T-helper 2 cell treated with Interferon-gamma antibody and Interleukin-4, amounts not matched to agents 5 μg/mL and 100 μg/mL, for 36 hours (primary cell): Measurements from ENCODE around the gene USP3.
A peak's percentile ranks its signal among the peaks of the same experiment; 100 is the strongest.

ENCODE experiments used
- DNase-seq: peaks from one replicate; pipeline ENCODE4 v3.0.0; 2021; ENCODE audit warnings: low spot score
- H3K27ac Mint-ChIP-seq: one replicate; pipeline ENCODE4 v1.8.0; 2021; ENCODE audit warnings: mild to moderate bottlenecking, mixed read lengths
- H3K27me3 Mint-ChIP-seq: one replicate; pipeline ENCODE4 v1.8.0; 2021; ENCODE audit warnings: low read depth, mixed read lengths
- H3K36me3 Mint-ChIP-seq: one replicate; pipeline ENCODE4 v1.8.0; 2021; ENCODE audit warnings: low read depth, mixed read lengths
- H3K4me1 Mint-ChIP-seq: one replicate; pipeline ENCODE4 v1.8.0; 2021; ENCODE audit warnings: low read depth, mixed read lengths
- H3K4me3 Mint-ChIP-seq: one replicate; pipeline ENCODE4 v1.8.0; 2022; ENCODE audit warnings: mild to moderate bottlenecking, moderate library complexity, mixed read lengths
- H3K9me3 Mint-ChIP-seq: one replicate; pipeline ENCODE4 v1.8.0; 2021; ENCODE audit warnings: mixed read lengths

The USP3 gene

GRCh38 chr15:63497642-63498467 lies 6.5 kb upstream of the USP3 start:
- peak; percentile 51 for DNase-seq
- H3K27ac Mint-ChIP-seq, result no peak overlapping the region
- H3K4me3 Mint-ChIP-seq, result no peak overlapping the region
- no peaks in the 10 kb centered on the region for H3K9me3 Mint-ChIP-seq
- H3K4me1 Mint-ChIP-seq, result peaks cover 62% of the 10 kb centered on the region
- peaks cover 2% of the 10 kb centered on the region for H3K36me3 Mint-ChIP-seq
- no peaks in the 10 kb centered on the region for H3K27me3 Mint-ChIP-seq

GRCh38 chr15:63499175-63499549 lies 5.2 kb upstream of the USP3 start:
- no peaks in the 10 kb centered on the region for H3K9me3 Mint-ChIP-seq
- peaks cover 60% of the 10 kb centered on the region for H3K4me1 Mint-ChIP-seq
- H3K27me3 Mint-ChIP-seq, result no peaks in the 10 kb centered on the region
- no peak for DNase-seq
- no peak overlapping the region for H3K27ac Mint-ChIP-seq
- H3K4me3 Mint-ChIP-seq, result no peak overlapping the region
- peaks cover 2% of the 10 kb centered on the region for H3K36me3 Mint-ChIP-seq

DNA sequence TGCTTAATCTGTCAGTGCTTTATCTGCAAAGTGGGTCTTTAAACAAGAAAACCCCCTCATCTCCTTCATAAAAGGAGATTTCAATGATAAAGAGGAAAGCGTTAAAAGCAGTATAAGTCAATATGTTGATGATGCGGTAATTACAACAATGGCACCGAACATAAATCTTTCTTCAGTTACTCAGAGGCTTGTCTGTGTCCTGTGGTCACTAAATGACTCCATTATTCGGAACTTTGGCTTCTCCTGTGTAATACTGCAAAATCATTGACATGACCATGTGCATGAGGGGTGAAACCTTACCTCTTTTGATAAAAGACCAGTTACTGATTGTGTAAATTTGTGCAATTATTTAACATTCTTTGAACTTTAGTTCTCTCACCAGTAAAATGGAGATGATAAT lies 4.8 kb upstream of the USP3 start:
- peaks cover 2% of the 10 kb centered on the region for H3K36me3 Mint-ChIP-seq
- no peak for DNase-seq
- peaks cover 57% of the 10 kb centered on the region for H3K4me1 Mint-ChIP-seq
- H3K27ac Mint-ChIP-seq, result no peak overlapping the region
- no peaks in the 10 kb centered on the region for H3K9me3 Mint-ChIP-seq
- H3K27me3 Mint-ChIP-seq, result no peaks in the 10 kb centered on the region
- H3K4me3 Mint-ChIP-seq, result no peak overlapping the region

- Mint-ChIP-seq H3K4me3 (peak overlapping the region; percentile 81), H3K9me3 (no peaks in the 10 kb centered on the region), H3K27ac (peak overlapping the region; percentile 56), H3K27me3 (no peaks in the 10 kb centered on the region), H3K4me1 (peaks cover 51% of the 10 kb centered on the region), H3K36me3 (peaks cover 2% of the 10 kb centered on the region)
- DNase-seq, result no peak
Measured at GRCh38 chr15:63500265-63501250, 3.8 kb upstream of the USP3 start.

DNA sequence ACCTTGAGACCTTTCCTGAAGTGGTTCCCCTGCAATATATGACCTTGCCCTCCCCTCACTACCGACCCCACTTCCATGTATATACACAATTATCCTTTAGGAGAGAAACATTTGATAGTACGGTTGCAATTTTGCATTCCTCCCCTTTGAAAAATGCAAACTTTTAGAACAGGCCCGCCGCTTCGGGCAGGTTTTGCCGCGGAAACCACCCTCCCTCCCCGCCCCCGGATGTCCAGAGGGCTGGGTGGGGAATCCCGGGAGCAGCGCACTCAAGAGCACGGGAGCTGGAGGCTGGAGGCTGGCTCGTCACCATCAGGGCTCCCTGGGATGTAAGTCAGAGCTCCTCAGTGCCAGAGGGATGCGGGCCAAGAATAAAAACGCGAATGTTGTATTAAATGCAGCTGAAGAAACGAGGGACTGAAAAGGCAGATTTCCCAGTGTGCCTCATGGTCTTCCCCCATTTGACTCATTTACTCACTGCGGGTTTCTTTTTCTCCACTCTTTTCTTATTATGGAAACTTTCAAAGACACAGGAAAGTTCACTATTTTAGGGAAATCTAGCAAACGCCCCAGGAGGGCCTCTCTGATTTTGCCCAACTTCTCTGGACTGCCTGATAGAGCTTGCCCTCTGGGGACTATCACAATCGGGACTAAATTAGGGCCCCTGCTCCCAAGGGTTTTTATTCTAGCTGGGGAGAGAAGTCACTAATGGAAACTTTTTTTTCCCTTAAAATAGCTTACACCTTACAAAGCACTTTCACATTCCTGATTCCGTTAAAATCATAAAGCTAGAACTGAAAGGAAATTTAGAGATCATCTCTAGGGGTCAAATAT lies 2.9 kb upstream of the USP3 start:
- Mint-ChIP-seq H3K4me3 (peak overlapping the region; percentile 81), H3K27me3 (no peaks in the 10 kb centered on the region), H3K36me3 (peaks cover 2% of the 10 kb centered on the region), H3K4me1 (peaks cover 53% of the 10 kb centered on the region), H3K27ac (peak overlapping the region; percentile 89), H3K9me3 (no peaks in the 10 kb centered on the region)
- peak; percentile 32 for DNase-seq

- Mint-ChIP-seq H3K27ac (peak overlapping the region; percentile 89), H3K36me3 (peaks cover 2% of the 10 kb centered on the region), H3K4me1 (peaks cover 53% of the 10 kb centered on the region), H3K9me3 (no peaks in the 10 kb centered on the region), H3K27me3 (no peaks in the 10 kb centered on the region), H3K4me3 (peak overlapping the region; percentile 81)
- DNase-seq, result no peak
Measured at GRCh38 chr15:63502137-63502766, 2.1 kb upstream of the USP3 start.

- Mint-ChIP-seq H3K4me3 (peak overlapping the region; percentile 81), H3K4me1 (peaks cover 58% of the 10 kb centered on the region), H3K27ac (peak overlapping the region; percentile 89), H3K36me3 (peaks cover 2% of the 10 kb centered on the region), H3K27me3 (no peaks in the 10 kb centered on the region), H3K9me3 (no peaks in the 10 kb centered on the region)
- peak; percentile 82 for DNase-seq
Measured at GRCh38 chr15:63502843-63503738, 1.3 kb upstream of the USP3 start.

- DNase-seq, result peak; percentile 87
- Mint-ChIP-seq H3K36me3 (peaks cover 2% of the 10 kb centered on the region), H3K9me3 (no peaks in the 10 kb centered on the region), H3K4me3 (peak overlapping the region; percentile 81), H3K4me1 (peaks cover 65% of the 10 kb centered on the region), H3K27ac (peak overlapping the region; percentile 89), H3K27me3 (no peaks in the 10 kb centered on the region)
Measured at GRCh38 chr15:63503739-63504246, 600 bp upstream of the USP3 start.

DNA sequence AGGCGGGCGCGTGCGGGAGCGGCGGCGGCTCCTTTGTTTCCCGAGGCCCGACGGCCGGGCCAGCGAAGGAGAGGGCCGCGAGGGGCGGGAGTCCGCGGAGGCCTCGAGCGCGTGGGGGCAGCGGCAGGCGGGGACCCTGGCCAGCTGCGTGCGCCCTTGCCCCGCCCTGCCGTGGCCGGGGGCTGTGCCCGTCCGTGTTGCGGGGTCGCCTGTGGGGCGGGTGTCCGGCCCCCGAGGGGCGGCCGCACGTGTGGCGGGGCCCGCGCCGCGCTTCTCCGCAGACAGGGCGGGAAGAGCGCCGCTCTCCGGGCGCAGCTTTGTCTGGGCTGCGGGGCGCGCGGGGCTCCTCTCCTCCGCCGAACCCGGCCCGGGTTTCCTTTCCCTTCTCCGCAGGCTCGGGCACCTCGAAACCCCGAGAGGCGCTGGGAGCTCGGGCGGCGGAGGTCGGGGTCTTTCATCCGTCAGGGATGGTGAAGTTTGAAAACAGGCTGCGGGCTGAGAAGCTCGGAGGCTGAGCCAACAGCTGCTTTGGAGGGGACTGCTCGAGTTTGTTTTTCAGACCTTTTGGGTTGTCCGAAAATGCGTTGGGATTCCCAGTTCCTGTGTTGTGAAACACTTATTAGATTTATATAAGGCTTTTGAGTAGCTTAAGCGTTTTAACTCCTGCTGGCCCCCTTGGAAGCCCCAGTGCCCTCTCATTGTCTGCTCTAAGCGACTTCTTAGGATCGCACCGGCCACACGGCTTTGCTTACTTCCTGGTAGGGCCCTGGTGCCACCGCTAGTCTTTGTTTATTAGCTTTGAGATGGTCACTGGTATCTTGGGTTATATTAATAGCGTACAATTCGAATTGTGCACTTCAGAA lies 817 bp downstream of the USP3 start:
- peak overlapping the region; percentile 91 for H3K27ac Mint-ChIP-seq
- H3K4me1 Mint-ChIP-seq, result peaks cover 70% of the 10 kb centered on the region
- H3K36me3 Mint-ChIP-seq, result peaks cover 1% of the 10 kb centered on the region
- DNase-seq, result peak; percentile 50
- H3K27me3 Mint-ChIP-seq, result no peaks in the 10 kb centered on the region
- H3K9me3 Mint-ChIP-seq, result no peaks in the 10 kb centered on the region
- peak overlapping the region; percentile 92 for H3K4me3 Mint-ChIP-seq

DNA sequence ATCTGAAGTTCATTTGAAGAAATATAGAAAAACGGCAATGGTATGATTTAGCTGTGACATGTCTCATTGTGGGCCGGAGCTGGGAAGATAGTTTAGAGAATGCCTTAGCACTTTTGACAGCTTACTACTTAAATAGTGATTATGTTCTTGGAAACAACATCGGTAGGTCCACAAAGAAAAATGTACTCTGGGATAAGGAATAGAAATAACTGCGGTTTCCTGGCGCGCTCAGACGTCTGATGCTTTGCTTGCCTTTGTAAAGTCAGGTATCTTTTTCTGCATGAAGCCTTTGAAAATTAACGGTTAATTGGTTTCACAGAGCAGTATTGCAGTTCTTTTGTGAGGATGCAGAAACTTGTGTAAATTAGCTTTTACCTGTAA lies 1.4 kb downstream of the USP3 start:
- Mint-ChIP-seq H3K36me3 (peaks cover 2% of the 10 kb centered on the region), H3K27ac (peak overlapping the region; percentile 91), H3K4me3 (peak overlapping the region; percentile 92), H3K27me3 (no peaks in the 10 kb centered on the region), H3K4me1 (peaks cover 71% of the 10 kb centered on the region), H3K9me3 (no peaks in the 10 kb centered on the region)
- DNase-seq, result no peak

DNA sequence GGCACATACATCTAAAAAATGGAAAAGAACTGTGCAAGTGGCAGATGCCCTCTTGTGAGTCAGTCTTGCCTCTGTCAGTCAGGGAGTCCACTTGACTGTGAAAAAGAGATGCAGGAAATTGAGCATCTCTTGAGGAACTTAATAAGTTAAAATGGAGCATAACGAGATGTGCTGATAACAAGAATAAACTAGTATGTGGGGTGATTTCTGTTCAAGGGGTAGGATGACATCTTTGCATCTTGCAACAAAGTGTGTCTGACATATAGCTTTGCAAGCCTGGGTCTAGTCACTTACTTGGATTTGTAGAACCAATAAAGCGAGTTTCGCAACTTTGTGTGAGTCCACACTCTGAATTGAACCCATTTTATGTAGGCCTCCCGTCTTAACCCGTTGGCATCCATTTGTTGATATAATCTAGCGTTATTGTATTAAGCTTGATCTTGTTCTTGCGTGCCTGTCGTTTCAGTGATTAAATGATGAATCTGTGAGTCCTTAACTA lies 2.2 kb downstream of the USP3 start:
- Mint-ChIP-seq H3K4me3 (peak overlapping the region; percentile 92), H3K27me3 (no peaks in the 10 kb centered on the region), H3K36me3 (peaks cover 2% of the 10 kb centered on the region), H3K9me3 (no peaks in the 10 kb centered on the region), H3K4me1 (peaks cover 69% of the 10 kb centered on the region), H3K27ac (peak overlapping the region; percentile 91)
- DNase-seq, result no peak
